ENCODE results near the gene NMNAT1. TPM values are rescaled to one million over a fixed set of nuclear protein-coding genes. Genes with fewer than 3 reads are reported as not detected.

The NMNAT1 gene
- total and polyA plus RNA-seq, 2 of the 8 experiments (the other 6 are each of a cell fraction or from before 2014, with no cell fraction given), result 2.0 to 2.5 TPM

- TF ChIP-seq FOSL1 (IDR thresholded peaks at IDR 0.05; ENCODE audit: insufficient read depth, low read depth, low read length), result no peak
- TF ChIP-seq BRCA1 (IDR thresholded peaks at IDR 0.05; ENCODE audit: low read depth, low read length), result no peak
- no peak for TF ChIP-seq RBBP5 (IDR thresholded peaks at IDR 0.05; ENCODE audit: borderline replicate concordance, low read depth, low read length)
- TF ChIP-seq KDM5A (IDR thresholded peaks at IDR 0.05; ENCODE audit: low read length), result no peak
- TF ChIP-seq CBX8 (IDR thresholded peaks at IDR 0.05; ENCODE audit: borderline replicate concordance, low read depth, low read length), result no peak
- TF ChIP-seq, protein P1, sequence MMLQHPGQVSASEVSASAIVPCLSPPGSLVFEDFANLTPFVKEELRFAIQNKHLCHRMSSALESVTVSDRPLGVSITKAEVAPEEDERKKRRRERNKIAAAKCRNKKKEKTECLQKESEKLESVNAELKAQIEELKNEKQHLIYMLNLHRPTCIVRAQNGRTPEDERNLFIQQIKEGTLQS (IDR thresholded peaks at IDR 0.05; ENCODE audit: insufficient read depth, low read depth, low read length), result no peak
- TF ChIP-seq PHF8 (conservative IDR thresholded peaks at IDR 0.05; ENCODE audit: low read depth, low read length), result no peak
- no peak for TF ChIP-seq GTF2F1 (IDR thresholded peaks at IDR 0.05; ENCODE audit: borderline replicate concordance, low read depth, low read length)
- no peak for TF ChIP-seq SP1 (IDR thresholded peaks at IDR 0.05; ENCODE audit: low read depth, low read length)
- CTCF ChIA-PET (ENCODE audit: partially characterized antibody), result interaction anchor here (1.3 to 1.7 kb wide), 4 partner anchors 9 to 135 kb away, joined by 3 to 6 read pairs (median 5); no protein-coding TSS in a partner anchor
- no peak overlapping the region for H2BK20ac ChIP-seq (ENCODE audit: low read length)
- no peaks in the 10 kb centered on the region for H4K20me1 ChIP-seq (replicated peaks in 1 of 2; ENCODE audit: control insufficient read depth in 1 of 2, insufficient read depth in 2 of 2, low read length in 2 of 2)
- peaks cover 0 to 8% (median 6%) of the 10 kb centered on the region in 4 experiments; a peak in 4 of 7 replicates for H3K4me1 ChIP-seq (replicated peaks in 1 of 4; ENCODE audit: control insufficient read depth in 3 of 4, insufficient read depth in 4 of 4, low read length in 3 of 4)
- H3K4ac ChIP-seq (replicated peaks; ENCODE audit: insufficient read length, low read depth, low read length), result no peak overlapping the region
- 95% methylated on average over 5 of the region's 5 CpGs; no CpG with 5 or more reads in 1 of the 2 experiments for WGBS, 2 experiments (ENCODE audit: extremely low coverage in 1 of 2, insufficient coverage in 1 of 2, insufficient read length in 1 of 2, insufficient replicate concordance in 2 of 2, low coverage in 1 of 2, low lambda C conversion rate in 2 of 2, missing lambda C conversion rate in 1 of 2)
- no peak overlapping the region for H4K91ac ChIP-seq (replicated peaks; ENCODE audit: insufficient read length, low read length)
- H2AFZ ChIP-seq (ENCODE audit: low read length), result no peak overlapping the region
- H2BK15ac ChIP-seq (ENCODE audit: low read length), result 0 out of 2 replicates have a peak overlapping the region, but pooled peaks have one; percentile 29
- H2BK12ac ChIP-seq (ENCODE audit: low read depth, low read length), result no peak overlapping the region
- no peak overlapping the region for H3K18ac ChIP-seq (ENCODE audit: extremely low read depth, low read length)
- H3K23me2 ChIP-seq (ENCODE audit: low read depth, low read length), result no peaks in the 10 kb centered on the region
- H3K36me3 ChIP-seq (ENCODE audit: control insufficient read depth in 2 of 4, insufficient read depth in 4 of 4, low read length in 3 of 4), result no peaks in the 10 kb centered on the region
- no peak overlapping the region for H2BK120ac ChIP-seq (replicated peaks; ENCODE audit: low read depth, low read length)
- H3K4me2 ChIP-seq (ENCODE audit: insufficient read depth in 1 of 2, low read depth in 2 of 2, low read length in 2 of 2), result no peak overlapping the region
- no peak overlapping the region for H4K5ac ChIP-seq (ENCODE audit: insufficient read length, low read depth, low read length)
- H2AK5ac ChIP-seq (ENCODE audit: low read depth, low read length), result no peak overlapping the region; the same call in 1 of the 2 replicates
- no peak overlapping the region for H3K4me3 ChIP-seq (ENCODE audit: extremely low read depth in 1 of 4, insufficient read depth in 2 of 4, low read depth in 3 of 4, low read length in 4 of 4)
- H3K14ac ChIP-seq (ENCODE audit: insufficient read length), result no peak overlapping the region
- no peaks in the 10 kb centered on the region for H3K27me3 ChIP-seq (replicated peaks in 1 of 4; ENCODE audit: control insufficient read depth in 3 of 4, extremely low read depth in 1 of 4, insufficient read depth in 3 of 4, low read length in 3 of 4)
- no peak for DNase-seq (ENCODE audit: low read depth in 1 of 2, low spot score in 2 of 2)
- no peaks in the 10 kb centered on the region for H3K9me3 ChIP-seq (ENCODE audit: insufficient read depth in 2 of 2, low read depth in 1 of 2, low read length in 1 of 2)
- H4K8ac ChIP-seq (ENCODE audit: extremely low read depth, insufficient read depth, low read length), result no peak overlapping the region
- H3K9ac ChIP-seq (replicated peaks in 1 of 4; ENCODE audit: extremely low read depth in 1 of 4, low read depth in 3 of 4, low read length in 3 of 4), result no peak overlapping the region
- no peak overlapping the region for H3K27ac ChIP-seq (ENCODE audit: low read depth, low read length)
- no peaks in the 10 kb centered on the region for H3K79me1 ChIP-seq (ENCODE audit: low read depth, low read length)
- no peak overlapping the region for H3K23ac ChIP-seq (ENCODE audit: insufficient read length)
- POLR2A ChIA-PET (ENCODE audit: partially characterized antibody), result no interaction called here
- H3K56ac ChIP-seq (replicated peaks; ENCODE audit: insufficient read length, low read depth, low read length), result no peak overlapping the region
- H3K79me2 ChIP-seq (ENCODE audit: control insufficient read depth in 1 of 2, insufficient read depth in 2 of 2, low read length in 2 of 2), result no peaks in the 10 kb centered on the region
- FAIRE-seq, result no peak
- H2BK5ac ChIP-seq (ENCODE audit: low read depth, low read length), result peak overlapping the region; percentile 44; the same call in 1 of the 2 replicates
Observed at GRCh38 chr1:9920606-9921005, 22.7 kb upstream of the NMNAT1 start.

Measured in H1 (cell line).